GM06990 (cell line): Measurements from ENCODE around the gene LPIN1.
"Not testable (repeated sequence)": the region's sequence is repeated elsewhere in the genome, so short reads cannot be mapped to it uniquely, and the experiment has no call there.

Source experiments
- DNase-seq: peaks from one replicate; pipeline ENCODE4 v3.0.0-alpha.2; 2011; ENCODE audit not compliant: insufficient read length; ENCODE audit errors: extremely low read depth
- H3K27me3 ChIP-seq: replicated peaks from 2 replicates; pipeline ENCODE4 v1.6.0; 2011; ENCODE audit warnings: low read length; ENCODE audit not compliant: control insufficient read depth, insufficient read depth
- H3K36me3 ChIP-seq: 2 replicates; pipeline ENCODE4 v1.5.1; 2011; ENCODE audit warnings: low read length; ENCODE audit not compliant: control insufficient read depth, insufficient read depth
- H3K4me3 ChIP-seq: replicated peaks from 2 replicates; pipeline ENCODE4 v1.5.1; 2011; ENCODE audit warnings: low read depth, mild to moderate bottlenecking, control low read depth, low read length
- TF ChIP-seq, protein P1 (sequence below): IDR thresholded peaks from 2 replicates; pipeline ENCODE4 v1.5.1; 2011; ENCODE audit warnings: low read length, control low read depth, mild to moderate bottlenecking, inconsistent platforms; ENCODE audit not compliant: insufficient read depth, poor library complexity, severe bottlenecking

LPIN1 gene

DNA sequence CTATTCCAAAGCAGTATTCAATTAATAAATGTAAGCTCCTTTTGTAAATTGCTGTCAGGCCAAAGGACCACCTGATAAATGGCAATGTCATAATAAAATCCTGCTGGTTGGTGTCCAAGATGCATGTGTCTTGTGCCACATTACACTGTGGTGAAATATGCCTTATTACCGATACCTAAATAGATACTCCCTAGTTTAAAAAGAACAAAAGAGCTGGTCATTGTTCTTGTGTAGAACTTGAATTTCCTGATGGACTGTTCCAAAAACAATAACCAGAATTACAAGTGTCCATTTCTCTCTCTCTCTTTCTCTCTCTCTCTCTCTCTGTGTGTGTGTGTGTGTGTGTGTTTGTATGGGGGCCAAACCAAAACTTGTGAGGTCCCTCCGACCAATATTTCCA, 13.8 kb upstream of the LPIN1 start:
- Histone ChIP-seq H3K4me3 (no peak overlapping the region), H3K36me3 (no peaks in the 10 kb centered on the region), H3K27me3 (peaks cover 1% of the 10 kb centered on the region)
- no peak for DNase-seq
- TF ChIP-seq, protein P1, sequence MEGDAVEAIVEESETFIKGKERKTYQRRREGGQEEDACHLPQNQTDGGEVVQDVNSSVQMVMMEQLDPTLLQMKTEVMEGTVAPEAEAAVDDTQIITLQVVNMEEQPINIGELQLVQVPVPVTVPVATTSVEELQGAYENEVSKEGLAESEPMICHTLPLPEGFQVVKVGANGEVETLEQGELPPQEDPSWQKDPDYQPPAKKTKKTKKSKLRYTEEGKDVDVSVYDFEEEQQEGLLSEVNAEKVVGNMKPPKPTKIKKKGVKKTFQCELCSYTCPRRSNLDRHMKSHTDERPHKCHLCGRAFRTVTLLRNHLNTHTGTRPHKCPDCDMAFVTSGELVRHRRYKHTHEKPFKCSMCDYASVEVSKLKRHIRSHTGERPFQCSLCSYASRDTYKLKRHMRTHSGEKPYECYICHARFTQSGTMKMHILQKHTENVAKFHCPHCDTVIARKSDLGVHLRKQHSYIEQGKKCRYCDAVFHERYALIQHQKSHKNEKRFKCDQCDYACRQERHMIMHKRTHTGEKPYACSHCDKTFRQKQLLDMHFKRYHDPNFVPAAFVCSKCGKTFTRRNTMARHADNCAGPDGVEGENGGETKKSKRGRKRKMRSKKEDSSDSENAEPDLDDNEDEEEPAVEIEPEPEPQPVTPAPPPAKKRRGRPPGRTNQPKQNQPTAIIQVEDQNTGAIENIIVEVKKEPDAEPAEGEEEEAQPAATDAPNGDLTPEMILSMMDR, result no peak

DNA sequence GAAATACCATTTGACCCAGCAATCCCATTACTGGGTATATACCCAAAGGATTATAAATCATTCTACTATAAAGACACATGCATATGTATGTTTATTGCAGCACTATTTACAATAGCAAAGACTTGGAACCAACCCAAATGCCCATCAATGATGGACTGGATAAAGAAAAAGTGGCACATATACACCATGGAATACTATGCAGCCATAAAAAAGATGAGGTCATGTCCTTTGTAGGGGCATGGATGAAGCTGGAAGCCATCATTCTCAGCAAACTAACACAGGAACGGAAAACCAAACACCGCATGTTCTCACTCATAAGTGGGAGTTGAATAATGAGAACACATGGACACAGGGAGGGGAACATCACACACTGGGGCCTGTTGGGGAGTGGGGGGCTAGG, 8.6 kb upstream of the LPIN1 start:
- not testable (repeated sequence) for H3K27me3 ChIP-seq, H3K4me3 ChIP-seq, H3K36me3 ChIP-seq, DNase-seq

DNA sequence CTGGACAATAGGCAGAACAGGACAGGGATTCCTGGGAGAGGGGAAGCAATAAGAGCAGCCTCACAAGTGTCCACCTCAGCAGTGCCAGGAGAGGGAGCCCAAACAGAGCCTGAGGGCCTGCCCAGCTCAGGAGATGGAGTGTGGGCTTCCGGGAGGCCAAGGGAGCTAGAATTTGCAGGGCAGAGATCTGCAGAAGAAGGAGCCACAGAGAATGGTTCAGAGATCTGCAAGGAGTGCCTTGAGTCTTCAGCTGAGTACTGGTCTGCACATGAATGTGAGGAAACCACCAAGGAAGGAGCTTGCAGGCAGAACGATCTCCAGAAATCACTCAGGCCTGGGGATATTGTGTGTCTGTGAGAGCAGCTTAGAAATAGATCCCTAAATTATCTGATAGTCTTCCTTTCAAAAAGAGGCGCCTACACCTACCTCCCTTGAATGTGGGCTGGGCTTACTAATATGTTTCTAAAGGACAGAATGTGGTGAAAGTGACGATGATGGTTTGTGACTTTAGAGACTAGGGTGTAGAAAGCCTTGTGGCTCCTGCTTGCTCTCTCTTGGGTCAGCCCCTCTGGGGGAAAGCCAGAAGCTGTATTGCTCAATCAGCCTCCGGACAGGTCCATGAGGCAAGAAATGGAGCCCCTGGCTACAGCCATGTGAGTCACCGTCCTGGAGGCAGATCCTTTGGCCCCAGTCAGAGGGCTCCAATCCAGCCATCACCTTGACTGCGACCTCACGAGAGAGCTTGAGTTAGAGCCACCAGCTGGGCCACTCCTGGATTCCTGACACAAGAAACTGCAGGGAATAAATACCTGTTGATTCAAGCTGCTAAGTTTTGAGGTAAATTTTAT, 7.6 kb upstream of the LPIN1 start:
- no peak for DNase-seq
- Histone ChIP-seq H3K4me3 (no peak overlapping the region), H3K36me3 (no peaks in the 10 kb centered on the region), H3K27me3 (peaks cover 1% of the 10 kb centered on the region)
- TF ChIP-seq, protein P1, result peak; percentile 54

DNA sequence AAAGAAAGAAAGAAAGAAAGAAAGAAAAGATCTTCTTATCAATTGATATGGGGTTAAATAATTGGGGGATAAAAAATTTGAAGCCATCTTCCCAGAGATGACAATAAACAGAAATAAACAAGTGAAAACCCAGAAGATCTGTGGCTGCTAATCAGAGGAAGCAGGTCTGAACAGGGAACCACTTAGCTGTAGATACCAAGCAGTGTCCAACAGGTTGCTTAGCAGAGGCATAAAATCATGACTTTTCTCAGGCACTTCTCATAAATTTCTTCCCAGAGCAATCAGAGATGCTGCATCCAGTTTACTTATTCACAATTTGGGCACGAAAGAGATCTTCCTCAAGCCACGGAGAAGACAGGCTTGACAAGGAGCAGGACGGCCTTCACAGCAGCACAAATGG, 5.7 kb upstream of the LPIN1 start:
- Histone ChIP-seq H3K27me3 (no peaks in the 10 kb centered on the region; the same call in none of the 2 replicates), H3K36me3 (no peaks in the 10 kb centered on the region), H3K4me3 (no peak overlapping the region)
- DNase-seq, result no peak
- TF ChIP-seq, protein P1, result no peak

DNA sequence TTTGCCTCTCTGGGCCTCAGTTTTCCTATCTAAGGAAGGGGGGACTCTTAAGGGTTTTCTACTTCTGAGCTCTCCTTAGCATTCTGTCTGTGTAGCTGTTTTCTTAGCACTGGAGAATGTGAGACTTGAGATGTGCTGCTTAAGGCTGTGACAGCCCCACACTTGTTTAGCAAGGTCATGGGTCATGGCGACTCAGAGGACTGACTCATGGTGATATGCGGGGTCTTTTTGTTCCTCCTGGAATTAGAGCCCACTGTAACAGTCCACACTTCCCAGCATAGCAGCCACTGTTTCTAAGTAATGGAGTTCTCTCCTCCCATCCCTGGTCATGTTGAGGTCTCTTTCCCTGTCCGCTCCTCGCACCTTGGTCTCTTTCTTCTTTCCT, 4.1 kb upstream of the LPIN1 start:
- TF ChIP-seq, protein P1, result no peak
- Histone ChIP-seq H3K4me3 (no peak overlapping the region), H3K36me3 (no peaks in the 10 kb centered on the region), H3K27me3 (no peaks in the 10 kb centered on the region; the same call in 1 of the 2 replicates)
- DNase-seq, result no peak

DNA sequence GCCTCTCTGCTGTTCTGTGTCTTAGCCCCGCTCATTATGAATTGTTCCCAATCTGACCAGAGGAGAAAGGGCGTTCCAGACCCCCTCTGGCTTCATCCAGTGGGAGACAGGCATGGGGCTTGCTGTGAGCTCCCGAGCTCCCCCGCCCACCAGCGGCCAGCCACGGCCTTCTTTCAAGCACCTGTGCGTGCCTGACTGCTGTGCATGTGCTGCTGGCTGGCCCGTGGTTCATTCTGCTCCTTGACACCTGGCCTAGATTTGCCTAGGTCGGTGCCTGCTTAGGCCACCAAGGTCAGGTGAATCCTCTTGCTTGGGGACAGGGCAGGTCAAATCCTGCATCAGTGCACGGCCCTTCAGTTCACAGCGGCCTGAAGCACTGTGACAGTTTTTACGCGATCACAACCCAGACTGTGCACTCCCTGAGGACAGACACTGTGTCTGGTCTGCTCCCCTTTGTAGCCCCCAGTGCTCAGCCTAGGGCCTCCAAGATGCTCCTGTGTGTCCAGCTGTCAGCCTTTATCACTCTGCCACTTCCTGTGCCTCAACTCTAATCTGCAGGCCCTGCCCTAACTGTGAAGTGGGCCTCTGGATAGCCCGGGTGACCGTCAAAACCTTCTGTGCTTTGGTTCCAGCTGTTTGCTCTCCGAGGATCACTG, 3.6 kb upstream of the LPIN1 start:
- TF ChIP-seq, protein P1, result no peak
- DNase-seq, result no peak
- Histone ChIP-seq H3K27me3 (no peaks in the 10 kb centered on the region; the same call in 1 of the 2 replicates), H3K4me3 (no peak overlapping the region), H3K36me3 (no peaks in the 10 kb centered on the region)
